Measurements from ENCODE around the gene APOD.
"Not testable (repeated sequence)": the region's sequence is repeated elsewhere in the genome, so short reads cannot be mapped to it uniquely, and the experiment has no call there.

The APOD gene
- 0 to 0.11 (median 0) reads per million in 9 experiments for total RNA-seq

DNA sequence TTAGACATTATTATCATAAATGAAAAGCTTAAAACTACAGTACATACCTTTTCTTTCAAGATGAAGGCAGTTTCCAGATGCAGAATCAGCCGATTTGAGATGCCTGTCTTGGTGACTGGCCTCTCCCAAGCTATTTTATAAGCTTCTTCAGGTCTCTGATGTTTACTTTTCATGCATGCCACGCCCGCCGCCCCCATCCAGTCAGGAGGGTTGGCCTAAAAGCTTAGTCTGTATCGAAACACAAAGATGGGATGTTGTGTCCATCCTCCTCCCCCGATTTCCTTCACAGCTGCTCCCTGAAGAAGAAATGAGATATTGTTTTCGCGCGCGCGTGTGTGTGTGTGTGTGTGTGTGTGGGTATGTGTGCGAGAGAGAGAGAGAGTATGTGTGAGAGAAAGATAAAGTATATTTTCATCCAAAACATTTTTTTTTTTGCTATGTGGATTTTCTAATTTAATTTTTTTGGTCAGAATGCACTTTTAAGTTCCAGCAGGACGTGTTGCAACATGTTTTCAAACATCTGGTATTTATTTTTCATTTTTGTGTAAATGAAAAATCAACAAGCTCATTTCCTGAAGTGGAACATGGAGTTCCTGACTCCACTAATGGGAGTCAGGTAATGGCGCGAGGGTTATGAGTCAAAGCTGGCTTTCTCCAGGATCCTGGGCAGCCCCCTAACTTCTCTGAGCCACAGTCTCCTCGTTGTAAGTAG is at the start of gene APOD:
Gene APOD, minus strand, starts transcription at position 110 of the 712 bp plus-strand sequence. CDS start 4,479 bp downstream, outside the sequence.
- Mint-ChIP-seq H3K4me3 (no peak within 1 kb of the TSS), H3K36me3 (ENCODE audit: insufficient read depth) (no peaks in the 10 kb centered on the region), H3K4me1 (ENCODE audit: low read depth in 2 of 2) (peaks cover 0 to 3% of the 10 kb centered on the region in 2 donors), H3K9me3 (no peaks in the 10 kb centered on the region), H3K27me3 (no peaks in the 10 kb centered on the region), H3K27ac (no peak within 1 kb of the TSS)
- DNase-seq (no peak), ATAC-seq (replicated peaks) (no peak)

- H3K4me1 Mint-ChIP-seq (ENCODE audit: low read depth in 2 of 2); H3K9me3 Mint-ChIP-seq; H3K36me3 Mint-ChIP-seq (ENCODE audit: insufficient read depth); DNase-seq; ATAC-seq (replicated peaks): not testable (repeated sequence)
- peak overlapping the region in 1 of 2 donors; percentile 13 for H3K4me3 Mint-ChIP-seq
- peaks cover 0 to 13% of the 10 kb centered on the region in 2 donors for H3K27me3 Mint-ChIP-seq
- peak overlapping the region in 1 of 2 donors; percentile 28 for H3K27ac Mint-ChIP-seq
Measured at GRCh38 chr3:195633351-195633750, 49.6 kb upstream of the APOD start.

GRCh38 chr3:195632501-195633185 is 48.9 kb upstream of the APOD start:
- H3K27me3 Mint-ChIP-seq: peaks cover 0 to 20% of the 10 kb centered on the region in 2 donors
- not testable (repeated sequence) for H3K9me3 Mint-ChIP-seq; H3K36me3 Mint-ChIP-seq (ENCODE audit: insufficient read depth); DNase-seq; ATAC-seq (replicated peaks); H3K4me1 Mint-ChIP-seq (ENCODE audit: low read depth in 2 of 2)
- H3K27ac Mint-ChIP-seq: peak overlapping the region in 1 of 2 donors; percentile 28
- peak overlapping the region in 1 of 2 donors; percentile 52 for H3K4me3 Mint-ChIP-seq

DNA sequence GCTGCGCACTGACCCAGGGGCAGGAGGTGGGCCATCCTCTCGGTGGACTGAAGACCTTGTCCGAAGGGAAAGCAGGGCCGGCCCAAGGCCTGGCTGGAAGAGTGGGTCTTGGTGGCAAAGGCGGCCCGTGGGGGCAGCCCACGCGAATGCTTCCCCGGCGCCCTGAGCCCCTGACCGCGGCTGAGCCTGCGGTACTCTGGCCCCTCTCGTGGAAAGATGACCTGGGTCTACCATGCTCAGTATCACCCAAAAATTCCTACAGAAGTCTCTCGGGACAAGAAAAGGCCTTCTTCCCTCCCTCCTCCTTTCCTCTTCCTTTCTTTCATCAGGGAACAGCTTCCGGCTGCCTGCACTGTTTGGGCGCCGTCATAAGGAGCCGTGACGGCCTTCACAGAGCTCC is 48.3 kb upstream of the APOD start:
- H3K4me3 Mint-ChIP-seq: peak overlapping the region in 1 of 2 donors; percentile 52

DNA sequence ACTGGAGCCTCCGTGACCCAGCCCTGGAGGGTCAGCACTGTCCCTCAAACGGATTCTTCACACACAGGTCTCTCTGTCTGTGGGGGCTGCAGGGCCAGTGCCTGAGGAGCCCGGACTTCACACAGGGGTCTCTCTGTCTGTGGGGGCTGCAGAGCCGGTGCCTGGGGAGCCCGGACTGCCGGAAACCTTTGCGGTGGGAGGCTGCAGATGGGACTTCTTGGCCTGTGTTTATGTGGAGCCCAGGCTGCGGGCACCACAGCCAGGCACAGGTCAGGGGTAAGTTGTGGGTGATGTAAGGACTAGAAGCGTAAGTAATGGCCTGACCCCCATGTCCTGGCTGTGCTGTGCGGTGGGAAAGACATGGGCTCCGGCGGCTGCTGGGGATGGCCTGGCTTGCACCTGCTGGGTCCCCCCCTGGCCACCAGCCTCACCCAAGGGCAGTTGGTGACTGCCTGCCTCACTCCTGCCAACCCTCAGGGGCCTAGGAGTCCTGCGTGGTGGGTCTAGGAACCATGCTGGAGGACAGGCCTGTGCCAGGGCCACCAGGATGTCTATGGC is 47.3 kb upstream of the APOD start:
- H3K27ac Mint-ChIP-seq; H3K4me1 Mint-ChIP-seq (ENCODE audit: low read depth in 2 of 2); H3K9me3 Mint-ChIP-seq; H3K4me3 Mint-ChIP-seq; DNase-seq; H3K36me3 Mint-ChIP-seq (ENCODE audit: insufficient read depth); ATAC-seq (replicated peaks): not testable (repeated sequence)
- H3K27me3 Mint-ChIP-seq: peaks cover 0 to 21% of the 10 kb centered on the region in 2 donors

More for the DNA sequence above, 48.3 kb upstream of the APOD start:
- H3K27me3 Mint-ChIP-seq: peaks cover 0 to 21% of the 10 kb centered on the region in 2 donors
- not testable (repeated sequence) for H3K36me3 Mint-ChIP-seq (ENCODE audit: insufficient read depth); ATAC-seq (replicated peaks); H3K9me3 Mint-ChIP-seq; H3K4me1 Mint-ChIP-seq (ENCODE audit: low read depth in 2 of 2); DNase-seq
- peak overlapping the region in 1 of 2 donors; percentile 28 for H3K27ac Mint-ChIP-seq

- not testable (repeated sequence) for H3K4me3 Mint-ChIP-seq; ATAC-seq (replicated peaks); H3K4me1 Mint-ChIP-seq (ENCODE audit: low read depth in 2 of 2); H3K27ac Mint-ChIP-seq; DNase-seq; H3K36me3 Mint-ChIP-seq (ENCODE audit: insufficient read depth); H3K9me3 Mint-ChIP-seq
- peaks cover 0 to 21% of the 10 kb centered on the region in 2 donors for H3K27me3 Mint-ChIP-seq
Measured at GRCh38 chr3:195630086-195630917, 46.6 kb upstream of the APOD start.

DNA sequence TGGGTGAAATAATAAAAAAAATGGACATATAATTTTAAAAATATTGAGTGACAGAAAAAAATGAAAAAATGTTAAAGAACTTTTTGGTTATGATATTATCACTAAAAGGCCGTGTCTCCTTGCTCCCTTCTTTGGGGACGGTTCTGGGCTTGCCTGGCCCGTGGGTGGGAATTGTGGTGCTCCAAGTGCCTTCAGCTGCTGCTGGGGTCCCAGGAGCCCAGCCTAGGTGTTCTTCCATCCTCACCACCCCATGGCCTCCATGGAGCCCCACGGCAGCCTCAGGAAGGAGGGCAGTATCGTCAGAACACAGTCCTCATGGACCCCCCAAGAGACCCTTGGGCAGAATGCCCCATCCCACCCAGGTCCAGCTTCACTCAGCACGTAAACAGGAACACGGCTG is 45.9 kb upstream of the APOD start:
- H3K36me3 Mint-ChIP-seq (ENCODE audit: insufficient read depth); DNase-seq; H3K27ac Mint-ChIP-seq; H3K4me3 Mint-ChIP-seq; H3K9me3 Mint-ChIP-seq; H3K4me1 Mint-ChIP-seq (ENCODE audit: low read depth in 2 of 2); ATAC-seq (replicated peaks): not testable (repeated sequence)
- H3K27me3 Mint-ChIP-seq: peaks cover 0 to 21% of the 10 kb centered on the region in 2 donors

- H3K27me3 Mint-ChIP-seq: peaks cover 0 to 21% of the 10 kb centered on the region in 2 donors
- H3K27ac Mint-ChIP-seq; H3K4me3 Mint-ChIP-seq; ATAC-seq (replicated peaks); DNase-seq; H3K9me3 Mint-ChIP-seq; H3K4me1 Mint-ChIP-seq (ENCODE audit: low read depth in 2 of 2); H3K36me3 Mint-ChIP-seq (ENCODE audit: insufficient read depth): not testable (repeated sequence)
Measured at GRCh38 chr3:195628386-195628920, 44.7 kb upstream of the APOD start.

GRCh38 chr3:195627515-195628385 is 44.0 kb upstream of the APOD start:
- H3K4me1 Mint-ChIP-seq (ENCODE audit: low read depth in 2 of 2); H3K9me3 Mint-ChIP-seq; H3K27ac Mint-ChIP-seq; ATAC-seq (replicated peaks); H3K4me3 Mint-ChIP-seq; H3K36me3 Mint-ChIP-seq (ENCODE audit: insufficient read depth); DNase-seq: not testable (repeated sequence)
- H3K27me3 Mint-ChIP-seq: peaks cover 0 to 19% of the 10 kb centered on the region in 2 donors

- not testable (repeated sequence) for H3K9me3 Mint-ChIP-seq; H3K4me1 Mint-ChIP-seq (ENCODE audit: low read depth in 2 of 2); H3K36me3 Mint-ChIP-seq (ENCODE audit: insufficient read depth); H3K27ac Mint-ChIP-seq
- Mint-ChIP-seq H3K27me3 (peaks cover under 1 to 30% of the 10 kb centered on the region in 2 donors), H3K4me3 (peak overlapping the region; percentile 53 to 62)
- DNase-seq (peak in 1 of 3 experiments; percentile 31), ATAC-seq (replicated peaks) (peak; percentile 90)
Measured at GRCh38 chr3:195624603-195625560, 41.1 kb upstream of the APOD start.

- ATAC-seq (replicated peaks); H3K27ac Mint-ChIP-seq; H3K9me3 Mint-ChIP-seq; H3K4me1 Mint-ChIP-seq (ENCODE audit: low read depth in 2 of 2); H3K36me3 Mint-ChIP-seq (ENCODE audit: insufficient read depth); DNase-seq; H3K4me3 Mint-ChIP-seq: not testable (repeated sequence)
- peaks cover 7 to 37% of the 10 kb centered on the region in 2 donors for H3K27me3 Mint-ChIP-seq
Measured at GRCh38 chr3:195624171-195624570, 40.4 kb upstream of the APOD start.

All from effector memory CD8-positive, alpha-beta T cell (primary cell).